Progenitor cell of endocrine pancreas (in vitro differentiated cells): ENCODE data around the gene KIR3DL3. TPM values are rescaled to one million over a fixed set of nuclear protein-coding genes. Genes with fewer than 3 reads are reported as not detected.
"Not testable (repeated sequence)": the region's sequence is repeated elsewhere in the genome, so short reads cannot be mapped to it uniquely, and the experiment has no call there.

Source experiments
- DNase-seq: peaks from one replicate; pipeline ENCODE4 v3.0.0; 2021; ENCODE audit warnings: low spot score; ENCODE audit not compliant: unreplicated experiment
- H3K27ac Mint-ChIP-seq: 2 replicates; pipeline ENCODE4 v1.8.0; 2021; ENCODE audit warnings: mild to moderate bottlenecking, moderate library complexity, mixed read lengths
- H3K27me3 Mint-ChIP-seq: 2 replicates; pipeline ENCODE4 v1.8.0; 2021; ENCODE audit warnings: mixed read lengths
- H3K36me3 Mint-ChIP-seq: 2 replicates; pipeline ENCODE4 v1.8.0; 2022; ENCODE audit warnings: mixed read lengths; ENCODE audit not compliant: insufficient read depth
- H3K4me1 Mint-ChIP-seq: 2 replicates; pipeline ENCODE4 v1.8.0; 2021; ENCODE audit warnings: low read depth, mixed read lengths
- H3K4me3 Mint-ChIP-seq: 2 replicates; pipeline ENCODE4 v1.8.0; 2021; ENCODE audit warnings: low read depth, mild to moderate bottlenecking, moderate library complexity, mixed read lengths
- H3K9me3 Mint-ChIP-seq: 2 replicates; pipeline ENCODE4 v1.8.0; 2021; ENCODE audit warnings: low read depth, mixed read lengths
- total RNA-seq: library from RNA; stranded (reverse); gene quantifications from 2 replicates; pipeline ENCODE4 v1.2.1, GENCODE V29; 2021
- TF ChIP-seq, protein P1 (sequence below): fragments of 200-600 bp; sonication (generic); IDR thresholded peaks from one replicate; pipeline ENCODE4 v1.5.0; 2021; ENCODE audit warnings: antibody characterized with exemption, mild to moderate bottlenecking; ENCODE audit not compliant: unreplicated experiment

KIR3DL3 gene
- total RNA-seq, 1 donor from 2014 or later: not detected

DNA sequence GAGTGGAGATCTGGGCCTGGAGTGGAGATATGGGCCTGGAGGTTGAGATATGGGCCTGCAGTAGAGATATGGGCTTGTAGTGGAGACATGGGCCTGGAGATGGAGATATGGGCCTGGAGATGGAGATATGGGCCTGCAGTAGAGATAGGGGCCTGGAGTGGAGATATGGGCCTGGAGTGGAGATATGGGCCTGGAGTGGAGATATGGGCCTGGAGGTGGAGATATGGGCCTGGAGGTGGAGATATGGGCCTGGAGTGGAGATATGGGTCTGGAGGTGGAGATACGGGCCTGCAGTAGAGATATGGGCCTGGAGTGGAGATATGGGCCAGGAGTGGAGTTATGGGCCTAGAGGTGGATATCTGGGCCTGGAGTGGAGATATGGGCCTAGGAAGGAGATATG is 14.5 kb downstream of the KIR3DL3 start:
- Mint-ChIP-seq H3K9me3 (peaks cover 66% of the 10 kb centered on the region), H3K27ac (no peak overlapping the region), H3K4me1 (no peaks in the 10 kb centered on the region), H3K4me3 (no peak overlapping the region), H3K36me3 (peaks cover 6% of the 10 kb centered on the region), H3K27me3 (no peaks in the 10 kb centered on the region)
- DNase-seq: no peak
- TF ChIP-seq, protein P1, sequence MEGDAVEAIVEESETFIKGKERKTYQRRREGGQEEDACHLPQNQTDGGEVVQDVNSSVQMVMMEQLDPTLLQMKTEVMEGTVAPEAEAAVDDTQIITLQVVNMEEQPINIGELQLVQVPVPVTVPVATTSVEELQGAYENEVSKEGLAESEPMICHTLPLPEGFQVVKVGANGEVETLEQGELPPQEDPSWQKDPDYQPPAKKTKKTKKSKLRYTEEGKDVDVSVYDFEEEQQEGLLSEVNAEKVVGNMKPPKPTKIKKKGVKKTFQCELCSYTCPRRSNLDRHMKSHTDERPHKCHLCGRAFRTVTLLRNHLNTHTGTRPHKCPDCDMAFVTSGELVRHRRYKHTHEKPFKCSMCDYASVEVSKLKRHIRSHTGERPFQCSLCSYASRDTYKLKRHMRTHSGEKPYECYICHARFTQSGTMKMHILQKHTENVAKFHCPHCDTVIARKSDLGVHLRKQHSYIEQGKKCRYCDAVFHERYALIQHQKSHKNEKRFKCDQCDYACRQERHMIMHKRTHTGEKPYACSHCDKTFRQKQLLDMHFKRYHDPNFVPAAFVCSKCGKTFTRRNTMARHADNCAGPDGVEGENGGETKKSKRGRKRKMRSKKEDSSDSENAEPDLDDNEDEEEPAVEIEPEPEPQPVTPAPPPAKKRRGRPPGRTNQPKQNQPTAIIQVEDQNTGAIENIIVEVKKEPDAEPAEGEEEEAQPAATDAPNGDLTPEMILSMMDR: no peak

DNA sequence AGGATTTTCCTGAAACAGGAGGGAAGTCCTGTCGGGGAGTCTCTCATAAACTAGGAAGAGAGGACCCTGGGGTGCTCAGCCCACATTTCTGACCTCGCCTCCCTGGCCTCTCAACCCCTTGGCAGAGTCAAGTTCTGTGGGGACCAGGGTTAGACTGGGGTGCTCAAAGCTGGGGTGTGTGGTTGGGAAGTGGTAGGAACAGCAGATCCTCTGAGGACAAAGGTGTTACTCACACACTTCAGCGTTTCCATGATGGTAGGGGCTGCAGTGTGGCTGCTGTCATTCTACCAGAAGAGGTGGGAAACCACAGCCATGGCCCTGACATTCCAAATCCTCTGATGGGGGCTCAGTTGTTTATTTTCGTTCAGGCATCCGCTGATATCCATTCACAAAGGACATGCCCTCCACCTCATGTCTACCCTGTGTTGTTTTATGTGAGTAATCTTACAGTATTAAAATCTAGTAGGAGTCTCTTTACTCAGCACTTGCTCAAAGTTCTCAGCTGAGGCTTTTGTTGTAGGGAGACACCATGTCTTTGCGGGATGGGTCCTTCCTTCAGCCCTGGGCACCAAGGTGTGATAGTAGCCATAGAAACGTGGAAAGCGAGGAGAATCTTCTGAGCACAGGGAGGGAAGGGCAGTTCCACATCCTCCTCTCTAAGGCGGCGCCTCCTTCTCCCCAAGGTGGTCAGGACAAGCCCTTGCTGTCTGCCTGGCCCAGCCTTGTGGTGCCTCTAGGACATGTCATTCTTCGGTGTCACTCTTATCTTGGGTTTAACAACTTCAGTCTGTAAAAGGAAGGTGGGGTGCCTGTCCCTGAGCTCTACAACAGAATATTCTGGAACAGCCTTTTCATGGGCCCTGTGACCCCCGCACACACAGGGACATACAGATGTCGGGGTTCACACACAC is 15.6 kb downstream of the KIR3DL3 start:
- Mint-ChIP-seq H3K4me1 (no peaks in the 10 kb centered on the region), H3K27me3 (no peaks in the 10 kb centered on the region), H3K27ac (no peak overlapping the region), H3K36me3 (peaks cover 5% of the 10 kb centered on the region), H3K4me3 (no peak overlapping the region), H3K9me3 (peaks cover 66% of the 10 kb centered on the region)
- DNase-seq: no peak
- TF ChIP-seq, protein P1: no peak

DNA sequence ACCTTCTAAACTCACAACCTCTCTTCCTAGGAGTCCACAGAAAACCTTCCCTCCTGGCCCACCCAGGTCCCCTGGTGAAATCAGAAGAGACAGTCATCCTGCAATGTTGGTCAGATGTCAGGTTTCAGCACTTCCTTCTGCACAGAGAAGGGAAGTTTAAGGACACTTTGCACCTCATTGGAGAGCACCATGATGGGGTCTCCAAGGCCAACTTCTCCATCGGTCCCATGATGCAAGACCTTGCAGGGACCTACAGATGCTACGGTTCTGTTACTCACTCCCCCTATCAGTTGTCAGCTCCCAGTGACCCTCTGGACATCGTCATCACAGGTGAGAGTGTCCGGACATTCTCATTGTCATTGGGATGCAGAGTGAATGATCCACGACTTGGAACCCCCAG is 17.7 kb downstream of the KIR3DL3 start:
- H3K4me3 Mint-ChIP-seq, H3K27me3 Mint-ChIP-seq, H3K4me1 Mint-ChIP-seq, DNase-seq, H3K27ac Mint-ChIP-seq, H3K36me3 Mint-ChIP-seq: not testable (repeated sequence)
- H3K9me3 Mint-ChIP-seq: peaks cover 56% of the 10 kb centered on the region

DNA sequence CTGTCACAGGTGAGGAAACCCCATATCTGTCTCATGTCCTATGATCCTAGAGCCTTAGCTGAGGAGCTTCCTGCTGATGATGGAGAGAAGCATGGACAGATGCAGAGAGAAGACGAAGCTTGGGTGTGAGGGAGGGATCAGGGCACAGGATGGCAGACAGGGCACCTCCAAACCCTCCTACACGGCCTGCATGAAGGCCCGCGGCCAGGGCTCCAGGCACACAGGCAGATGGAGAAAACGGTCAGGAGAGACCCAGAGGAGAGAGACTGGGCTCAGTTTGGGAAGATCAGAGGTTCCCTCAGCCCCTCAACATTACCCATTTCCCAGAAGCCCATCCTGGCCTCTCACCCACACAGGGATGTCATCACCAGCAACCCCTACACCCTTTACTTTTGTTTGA is 19.8 kb downstream of the KIR3DL3 start:
- not testable (repeated sequence) for H3K4me1 Mint-ChIP-seq, H3K36me3 Mint-ChIP-seq, H3K27me3 Mint-ChIP-seq, H3K27ac Mint-ChIP-seq, H3K4me3 Mint-ChIP-seq, DNase-seq
- H3K9me3 Mint-ChIP-seq: peaks cover 56% of the 10 kb centered on the region

DNA sequence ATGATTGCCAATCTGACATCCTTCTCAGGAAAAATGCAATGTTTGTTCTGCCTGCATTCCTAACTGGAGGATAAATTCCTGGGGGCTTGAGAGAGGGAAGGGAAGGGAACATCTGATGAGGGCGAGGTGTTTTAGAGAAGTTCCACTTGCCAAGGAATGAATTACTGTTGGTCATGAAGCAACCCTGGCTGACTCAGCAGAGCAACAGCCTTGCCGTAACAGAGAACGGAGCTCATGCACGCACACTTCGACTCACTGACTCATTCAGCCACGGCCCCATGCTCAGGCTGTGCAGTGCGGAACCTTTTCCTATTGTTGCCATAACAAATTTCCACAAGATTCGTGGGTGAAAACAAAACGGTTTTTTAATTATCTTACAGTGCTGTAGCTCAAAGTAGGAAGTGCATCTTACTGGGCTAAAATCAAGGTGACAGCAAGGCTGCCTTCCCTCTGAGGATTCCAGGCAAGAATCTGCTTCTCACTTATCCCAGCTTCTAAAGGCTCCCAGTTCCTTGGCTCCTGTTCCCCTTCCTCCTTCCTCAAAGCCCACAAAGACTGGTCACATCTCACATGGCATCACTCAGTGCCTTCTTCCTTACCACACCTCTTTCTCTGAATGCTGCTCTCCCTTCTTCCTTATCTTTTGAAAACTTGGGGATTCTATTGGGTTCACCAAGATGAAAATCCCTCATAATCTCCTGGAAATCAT is 23.5 kb downstream of the KIR3DL3 start:
- not testable (repeated sequence) for DNase-seq, H3K27me3 Mint-ChIP-seq, H3K27ac Mint-ChIP-seq, H3K4me1 Mint-ChIP-seq, H3K4me3 Mint-ChIP-seq, H3K36me3 Mint-ChIP-seq
- H3K9me3 Mint-ChIP-seq: peaks cover 59% of the 10 kb centered on the region

DNA sequence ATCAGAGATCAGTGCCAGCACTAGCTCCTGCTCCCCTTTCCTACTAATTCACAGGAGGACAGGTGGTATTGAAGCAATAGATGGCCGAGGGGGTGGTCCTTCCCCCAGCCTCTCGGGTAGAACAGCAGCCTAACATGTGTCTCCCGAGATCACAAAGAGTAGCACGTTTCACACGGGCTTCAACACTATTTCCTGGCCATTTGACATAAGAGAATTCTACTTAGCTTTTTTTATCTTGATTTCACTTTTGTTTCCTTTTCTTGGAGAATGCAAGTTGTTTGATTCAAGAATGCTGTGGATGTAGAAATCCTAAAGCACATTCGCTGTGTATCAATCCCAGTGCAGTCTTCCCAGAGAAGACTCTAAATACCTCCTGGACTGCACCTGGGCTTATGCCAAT is 26.0 kb downstream of the KIR3DL3 start:
- H3K4me3 Mint-ChIP-seq, H3K27me3 Mint-ChIP-seq, H3K36me3 Mint-ChIP-seq, H3K27ac Mint-ChIP-seq, H3K4me1 Mint-ChIP-seq, DNase-seq: not testable (repeated sequence)
- peaks cover 58% of the 10 kb centered on the region for H3K9me3 Mint-ChIP-seq

DNA sequence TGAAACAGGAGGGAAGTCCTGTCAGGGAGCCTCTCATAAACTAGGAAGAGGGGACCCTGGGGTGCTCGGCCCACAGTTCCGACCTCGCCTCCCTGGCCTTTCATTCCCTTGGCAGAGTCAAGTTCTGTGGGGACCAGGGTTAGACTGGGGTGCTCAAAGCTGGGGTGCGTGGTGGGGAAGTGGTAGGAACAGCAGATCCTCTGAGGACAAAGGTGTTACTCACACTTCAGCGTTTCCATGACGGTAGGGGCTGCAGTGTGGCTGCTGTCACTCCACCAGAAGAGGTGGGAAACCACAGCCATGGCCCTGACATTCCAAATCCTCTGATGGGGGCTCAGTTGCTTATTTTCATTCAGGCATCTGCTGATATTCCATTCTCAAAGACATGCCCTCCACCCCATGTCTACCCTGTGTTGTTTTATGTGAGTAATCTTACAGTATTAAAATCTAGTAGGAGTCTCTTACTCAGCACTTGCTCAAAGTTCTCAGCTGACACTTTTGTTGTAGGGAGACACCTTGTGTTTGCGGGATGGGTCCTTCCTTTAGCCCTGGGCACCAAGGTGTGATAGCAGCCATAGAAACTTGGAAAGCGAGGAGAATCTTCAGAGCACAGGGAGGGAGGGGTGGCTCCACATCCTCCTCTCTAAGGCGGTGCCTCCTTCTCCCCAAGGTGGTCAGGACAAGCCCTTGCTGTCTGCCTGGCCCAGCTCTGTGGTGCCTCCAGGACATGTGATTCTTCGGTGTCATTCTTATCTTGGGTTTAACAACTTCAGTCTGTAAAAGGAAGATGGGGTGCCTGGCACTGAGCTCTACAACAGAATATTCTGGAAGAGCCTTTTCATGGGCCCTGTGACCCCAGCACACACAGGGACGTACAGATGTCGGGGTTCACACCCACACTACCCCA is 32.2 kb downstream of the KIR3DL3 start:
- not testable (repeated sequence) for H3K4me1 Mint-ChIP-seq, H3K27ac Mint-ChIP-seq, H3K27me3 Mint-ChIP-seq, H3K4me3 Mint-ChIP-seq, H3K36me3 Mint-ChIP-seq, DNase-seq
- peaks cover 58% of the 10 kb centered on the region for H3K9me3 Mint-ChIP-seq

DNA sequence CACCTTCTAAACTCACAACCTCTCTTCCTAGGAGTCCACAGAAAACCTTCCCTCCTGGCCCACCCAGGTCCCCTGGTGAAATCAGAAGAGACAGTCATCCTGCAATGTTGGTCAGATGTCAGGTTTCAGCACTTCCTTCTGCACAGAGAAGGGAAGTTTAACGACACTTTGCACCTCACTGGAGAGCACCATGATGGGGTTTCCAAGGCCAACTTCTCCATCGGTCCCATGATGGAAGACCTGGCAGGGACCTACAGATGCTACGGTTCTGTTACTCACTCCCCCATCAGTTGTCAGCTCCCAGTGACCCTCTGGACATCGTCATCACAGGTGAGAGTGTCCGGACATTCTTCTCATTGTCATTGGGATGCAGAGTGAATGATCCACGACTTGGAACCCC is 34.3 kb downstream of the KIR3DL3 start:
- H3K27ac Mint-ChIP-seq, H3K4me1 Mint-ChIP-seq, H3K27me3 Mint-ChIP-seq, H3K4me3 Mint-ChIP-seq, H3K36me3 Mint-ChIP-seq, DNase-seq: not testable (repeated sequence)
- H3K9me3 Mint-ChIP-seq: peaks cover 45% of the 10 kb centered on the region

DNA sequence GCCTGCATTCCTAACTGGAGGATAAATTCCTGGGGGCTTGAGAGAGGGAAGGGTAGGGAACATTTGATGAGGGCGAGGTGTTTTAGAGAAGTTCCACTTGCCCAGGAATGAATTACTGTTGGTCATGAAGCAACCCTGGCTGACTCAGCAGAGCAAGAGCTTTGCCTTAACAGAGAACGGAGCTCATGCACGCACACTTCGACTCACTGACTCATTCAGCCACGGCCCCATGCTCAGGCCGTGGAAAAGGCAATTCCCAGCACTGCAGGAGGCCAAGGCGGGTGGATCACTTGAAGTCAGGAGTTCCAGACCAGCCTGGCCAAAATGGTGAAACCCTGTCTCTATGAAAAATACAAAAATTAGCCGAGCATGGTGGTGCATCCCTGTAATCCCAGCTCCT is 40.0 kb downstream of the KIR3DL3 start:
- H3K27ac Mint-ChIP-seq, DNase-seq, H3K4me3 Mint-ChIP-seq, H3K4me1 Mint-ChIP-seq, H3K36me3 Mint-ChIP-seq, H3K27me3 Mint-ChIP-seq: not testable (repeated sequence)
- peaks cover 54% of the 10 kb centered on the region for H3K9me3 Mint-ChIP-seq

DNA sequence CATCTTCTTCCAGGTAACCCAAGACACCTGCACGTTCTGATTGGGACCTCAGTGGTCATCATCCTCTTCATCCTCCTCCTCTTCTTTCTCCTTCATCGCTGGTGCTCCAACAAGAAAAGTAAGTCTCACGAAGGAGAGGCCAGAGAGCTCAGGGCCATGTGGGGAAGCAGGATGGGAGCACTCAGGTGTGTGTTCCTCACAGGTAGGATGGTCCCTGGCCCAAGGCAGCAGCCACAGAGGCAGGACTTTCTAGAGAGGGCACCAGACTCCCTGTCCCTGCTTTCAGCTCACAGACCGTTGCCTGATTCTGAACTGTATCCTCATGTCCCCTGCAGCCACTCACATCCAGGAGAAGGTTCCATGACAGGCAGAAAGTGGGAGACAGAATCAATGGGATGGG is 42.2 kb downstream of the KIR3DL3 start:
- not testable (repeated sequence) for H3K27ac Mint-ChIP-seq, H3K27me3 Mint-ChIP-seq, DNase-seq, H3K4me1 Mint-ChIP-seq, H3K4me3 Mint-ChIP-seq
- Mint-ChIP-seq H3K9me3 (peaks cover 55% of the 10 kb centered on the region), H3K36me3 (peaks cover 12% of the 10 kb centered on the region)
